ENCODE data around the gene MDN1.

Gene MDN1

GRCh38 chr6:89693207-89693606 is 126.4 kb downstream of the MDN1 start:
- no peak for DNase-seq (ENCODE audit: low read depth, low spot score)

- no peak for DNase-seq (ENCODE audit: low read depth, low spot score)
Observed at GRCh38 chr6:89692256-89692655, 127.3 kb downstream of the MDN1 start.

GRCh38 chr6:89690944-89691324 is 128.7 kb downstream of the MDN1 start:
- DNase-seq (ENCODE audit: low read depth, low spot score), result no peak

GRCh38 chr6:89689732-89690131 is 129.9 kb downstream of the MDN1 start:
- DNase-seq (ENCODE audit: low read depth, low spot score), result peak; percentile 7

GRCh38 chr6:89688328-89688727 is 131.3 kb downstream of the MDN1 start:
- no peak for DNase-seq (ENCODE audit: low read depth, low spot score)

GRCh38 chr6:89685311-89685710 is 134.3 kb downstream of the MDN1 start:
- no peak for DNase-seq (ENCODE audit: low read depth, low spot score)

- no peak for DNase-seq (ENCODE audit: low read depth, low spot score)
Observed at GRCh38 chr6:89682991-89683390, 136.6 kb downstream of the MDN1 start.

- no peak for DNase-seq (ENCODE audit: low read depth, low spot score)
Observed at GRCh38 chr6:89681983-89682564, 137.5 kb downstream of the MDN1 start.

- no peak for DNase-seq (ENCODE audit: low read depth, low spot score)
Observed at GRCh38 chr6:89680551-89680950, 139.0 kb downstream of the MDN1 start.

- DNase-seq (ENCODE audit: low read depth, low spot score), result no peak
Observed at GRCh38 chr6:89680150-89680549, 139.4 kb downstream of the MDN1 start.

GRCh38 chr6:89679215-89680120 is 140.1 kb downstream of the MDN1 start:
- no peak for DNase-seq (ENCODE audit: low read depth, low spot score)

- DNase-seq (ENCODE audit: low read depth, low spot score), result no peak
Observed at GRCh38 chr6:89678531-89678930, 141.1 kb downstream of the MDN1 start.

GRCh38 chr6:89675949-89676748 is 143.4 kb downstream of the MDN1 start:
- no peak for DNase-seq (ENCODE audit: low read depth, low spot score)

GRCh38 chr6:89670935-89671565 is 148.5 kb downstream of the MDN1 start:
- DNase-seq (ENCODE audit: low read depth, low spot score), result no peak

GRCh38 chr6:89669002-89669401 is 150.6 kb downstream of the MDN1 start:
- DNase-seq (ENCODE audit: low read depth, low spot score), result no peak

- no peak for DNase-seq (ENCODE audit: low read depth, low spot score)
Observed at GRCh38 chr6:89667872-89668556, 151.6 kb downstream of the MDN1 start.

GRCh38 chr6:89662659-89663223 is 156.9 kb downstream of the MDN1 start:
- no peak for DNase-seq (ENCODE audit: low read depth, low spot score)

GRCh38 chr6:89661559-89661958 is 158.0 kb downstream of the MDN1 start:
- DNase-seq (ENCODE audit: low read depth, low spot score), result no peak

GRCh38 chr6:89660981-89661380 is 158.6 kb downstream of the MDN1 start:
- no peak for DNase-seq (ENCODE audit: low read depth, low spot score)

GRCh38 chr6:89657445-89658158 is 162.0 kb downstream of the MDN1 start:
- DNase-seq (ENCODE audit: low read depth, low spot score), result no peak
